ENCODE results near the gene CERS6.
A peak's percentile ranks its signal among the peaks of the same experiment; 100 is the strongest.

The CERS6 gene

GRCh38 chr2:168443818-168444217, 12.3 kb upstream of the CERS6 start:
- DNase-seq = no peak

DNA sequence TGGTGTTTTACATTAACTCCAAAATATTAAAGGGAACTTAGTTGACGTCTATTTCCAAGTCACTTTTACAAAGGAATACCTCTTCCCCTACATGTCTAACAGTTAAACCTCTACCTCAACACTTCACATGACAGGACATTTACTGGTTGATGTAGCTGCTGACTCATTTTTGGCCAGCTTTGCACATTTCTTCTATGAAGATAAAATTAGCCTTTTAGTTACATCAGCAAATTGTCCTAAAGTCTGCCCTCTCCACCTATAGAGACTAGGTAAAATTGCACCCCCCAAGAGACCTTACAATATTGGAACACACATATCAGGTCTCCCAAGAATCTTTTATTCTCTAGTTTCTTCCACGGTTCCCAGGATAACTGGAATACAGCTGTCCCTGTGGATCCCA, 10.1 kb upstream of the CERS6 start:
- DNase-seq = no peak

GRCh38 chr2:168448980-168449379, 7.1 kb upstream of the CERS6 start:
- no peak for DNase-seq

DNA sequence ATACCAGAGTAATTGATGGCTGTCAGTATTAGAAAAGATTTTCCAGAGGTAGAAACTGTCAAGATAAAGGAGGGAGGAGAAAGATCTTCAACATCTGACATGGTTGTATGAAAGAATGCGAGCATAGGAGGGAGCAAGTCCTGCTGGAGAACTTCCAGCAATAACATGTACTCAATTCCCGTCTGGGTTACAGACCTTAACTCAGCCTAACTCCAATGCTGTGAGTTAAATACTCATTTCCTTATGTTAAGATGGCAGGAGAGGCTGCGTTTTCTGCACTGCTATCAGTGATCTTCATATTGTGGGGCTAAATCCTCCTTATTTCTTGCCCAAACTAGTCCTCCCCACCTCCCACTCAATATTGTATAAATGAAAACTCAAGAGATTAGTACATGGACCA, 6.7 kb upstream of the CERS6 start:
- no peak for DNase-seq

DNA sequence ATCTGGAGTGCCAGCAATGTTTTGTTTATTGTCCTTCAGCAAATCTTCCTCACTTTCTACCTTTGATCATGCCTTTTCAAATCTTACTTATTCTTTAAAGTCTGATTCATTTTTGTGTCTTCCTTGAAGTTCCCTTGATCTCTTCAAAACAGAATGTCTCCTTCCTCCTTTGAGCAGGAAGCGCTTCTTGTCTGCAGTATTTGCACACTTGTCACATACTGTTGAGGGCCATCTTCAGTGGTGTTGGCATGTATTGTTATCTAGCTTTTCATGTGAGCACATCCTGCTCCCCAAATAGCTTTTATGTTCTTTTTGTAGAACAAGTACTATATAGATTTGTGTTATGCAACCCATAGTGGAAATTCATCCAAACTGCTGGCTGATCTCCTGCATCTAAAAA, 5.9 kb upstream of the CERS6 start:
- no peak for DNase-seq

- DNase-seq = no peak
Observed at GRCh38 chr2:168450732-168451131, 5.3 kb upstream of the CERS6 start.

DNA sequence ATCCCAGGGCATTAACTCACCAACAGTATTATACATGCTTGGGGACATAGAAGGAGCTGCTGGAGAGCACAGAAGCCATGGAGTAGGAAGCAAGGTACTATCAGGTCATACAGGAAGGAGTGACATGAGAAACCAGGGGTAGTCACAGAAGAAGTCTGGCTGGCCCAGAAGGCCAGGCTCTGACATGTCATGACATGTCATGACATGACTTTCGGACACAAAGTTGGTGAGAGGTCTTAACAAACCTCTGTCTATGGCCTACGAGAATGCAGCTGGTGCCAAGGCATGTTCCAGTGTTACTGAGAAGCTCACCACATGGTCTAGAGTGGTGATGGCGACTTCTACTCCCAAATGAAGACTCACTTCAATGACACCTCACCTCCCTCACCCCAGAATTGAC, 3.3 kb upstream of the CERS6 start:
- DNase-seq = no peak

DNA sequence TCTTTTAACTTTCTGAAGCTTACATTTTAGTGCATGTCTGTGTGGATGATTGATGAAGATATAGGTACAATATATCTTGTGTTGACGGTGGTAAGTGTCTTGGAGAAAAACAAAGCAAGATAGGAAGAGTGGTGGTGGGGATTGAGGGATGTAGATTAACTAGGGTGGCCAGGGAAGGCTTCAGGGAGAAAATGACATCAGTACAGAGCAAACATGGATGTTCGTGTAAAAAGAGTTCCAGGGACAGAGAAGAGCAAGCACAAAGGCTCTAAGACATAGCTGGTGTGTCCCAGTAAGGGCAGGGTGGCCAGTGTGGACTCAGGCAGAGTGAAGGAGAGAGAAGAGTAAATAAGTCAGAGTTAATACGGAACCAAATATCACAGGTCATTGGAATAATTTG, 2.7 kb upstream of the CERS6 start:
- DNase-seq = no peak

GRCh38 chr2:168454737-168455644, 1.1 kb upstream of the CERS6 start:
- no peak for DNase-seq

DNA sequence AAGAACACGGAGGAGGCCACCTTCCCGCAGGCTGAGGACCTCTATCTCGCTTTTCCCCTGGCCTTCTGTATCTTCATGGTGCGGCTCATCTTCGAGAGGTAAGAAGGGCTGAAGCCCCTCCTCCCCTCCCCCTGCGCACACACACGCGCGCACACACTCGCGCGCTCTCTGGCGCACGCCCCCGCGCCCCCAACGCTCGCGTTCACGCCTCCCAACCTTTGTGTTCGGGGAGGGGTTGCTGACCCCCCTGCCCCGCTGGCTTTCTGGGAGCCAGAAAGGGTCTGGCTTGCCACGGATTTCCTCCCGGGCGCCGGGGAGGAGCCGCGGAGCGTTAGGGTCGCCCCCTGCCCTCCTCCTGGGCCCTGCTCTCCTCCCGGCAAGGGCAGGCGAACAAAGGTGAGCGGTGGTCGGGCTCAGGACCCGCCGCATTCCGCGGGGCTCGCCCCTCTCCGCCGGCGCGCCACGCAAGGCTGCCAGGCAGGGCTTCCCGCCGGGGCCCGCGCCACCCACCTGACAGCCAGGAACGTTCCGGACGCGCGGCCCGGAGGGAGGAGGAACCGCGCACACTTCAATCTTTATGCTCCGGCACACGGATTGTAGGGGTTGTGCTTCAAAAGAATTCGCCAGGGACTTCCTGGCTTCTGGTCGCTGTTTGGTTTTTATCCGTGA, 583 bp downstream of the CERS6 start:
- DNase-seq = peak; percentile 46 to 69 (median 47)

- peak in 2 of 3 donors; percentile 32 to 33 for DNase-seq
Observed at GRCh38 chr2:168457190-168457895, 1.3 kb downstream of the CERS6 start.

GRCh38 chr2:168458139-168458538, 2.1 kb downstream of the CERS6 start:
- no peak for DNase-seq

DNA sequence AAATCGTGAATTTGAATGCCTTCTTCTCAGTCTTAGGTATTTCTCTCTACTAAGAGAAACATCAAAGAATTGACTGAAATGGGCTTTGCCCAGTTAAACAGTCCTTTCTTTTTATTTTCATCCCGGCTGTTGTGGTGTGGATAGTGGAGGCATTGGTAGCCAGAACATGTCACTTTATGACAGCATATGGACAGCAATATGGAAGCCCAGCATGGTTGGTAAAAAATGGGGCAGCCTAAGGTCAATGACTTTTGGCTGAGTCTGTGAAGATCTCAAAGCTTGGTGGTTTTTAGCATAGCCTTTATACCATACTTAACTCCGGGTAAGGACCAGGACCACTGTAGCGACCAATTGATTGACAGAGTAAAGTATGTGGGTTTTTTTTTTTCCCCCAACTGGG, 3.2 kb downstream of the CERS6 start:
- no peak for DNase-seq

GRCh38 chr2:168460571-168460970, 4.5 kb downstream of the CERS6 start:
- DNase-seq = no peak

DNA sequence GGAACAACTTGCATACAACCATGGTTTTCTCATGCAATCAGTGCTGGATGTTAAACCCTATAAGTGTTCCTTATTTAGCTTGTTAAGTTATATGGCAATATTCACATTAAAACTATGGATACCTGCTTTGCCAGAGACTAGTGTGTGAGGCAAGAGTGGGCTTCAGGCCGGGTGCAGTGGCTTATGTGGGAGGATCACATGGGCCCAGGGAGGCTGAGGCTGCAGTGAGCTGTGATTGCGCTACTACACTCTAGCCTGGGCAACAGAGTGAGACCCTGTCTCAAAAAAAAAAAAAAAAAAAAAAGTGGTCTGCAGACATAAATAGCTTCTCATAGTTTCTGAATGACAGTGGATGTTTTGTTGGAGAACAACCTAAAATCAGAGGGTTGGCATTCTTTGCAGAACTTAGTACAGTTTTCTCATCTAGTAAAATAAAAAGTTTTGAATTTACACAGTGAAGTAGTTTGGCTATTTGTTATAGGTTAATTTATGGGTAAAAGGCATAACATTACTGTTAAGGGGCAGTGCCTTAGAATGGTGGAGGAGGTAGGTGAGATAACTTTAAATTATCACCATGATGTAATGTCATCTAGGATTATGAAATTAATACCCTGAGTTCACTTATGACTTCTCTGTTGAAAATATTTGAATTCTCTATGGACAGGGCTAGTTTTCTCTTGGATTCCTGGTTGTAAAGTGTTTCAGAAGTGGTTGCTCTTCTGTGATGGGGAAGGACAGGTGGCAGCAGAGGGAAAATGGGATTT, 5.3 kb downstream of the CERS6 start:
- DNase-seq = no peak

DNA sequence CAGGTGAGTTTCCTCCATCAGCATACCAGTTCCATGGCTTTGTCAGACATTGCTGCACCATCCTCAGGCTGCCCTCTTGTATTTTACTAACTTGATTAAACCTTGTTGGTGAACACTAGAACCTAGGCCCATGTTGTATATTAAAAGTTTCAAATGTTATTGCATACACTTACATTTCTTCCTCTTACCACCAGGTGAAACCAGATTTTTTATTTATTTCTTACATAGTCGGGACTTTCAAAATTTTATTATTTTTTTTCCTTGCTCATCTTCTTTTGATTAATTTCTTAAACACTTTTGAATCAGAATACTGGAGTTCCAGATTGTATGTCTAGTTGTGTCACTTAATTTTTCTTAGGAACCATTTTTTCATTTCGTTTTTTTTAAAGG, 5.9 kb downstream of the CERS6 start:
- DNase-seq = no peak

- peak; percentile 41 to 77 (median 62) for DNase-seq
Observed at GRCh38 chr2:168462543-168463045, 6.5 kb downstream of the CERS6 start.

GRCh38 chr2:168465594-168465993, 9.5 kb downstream of the CERS6 start:
- no peak for DNase-seq

GRCh38 chr2:168466190-168466737, 10.2 kb downstream of the CERS6 start:
- no peak for DNase-seq

GRCh38 chr2:168466834-168467565, 10.9 kb downstream of the CERS6 start:
- no peak for DNase-seq

- DNase-seq = no peak
Observed at GRCh38 chr2:168467729-168468128, 11.7 kb downstream of the CERS6 start.

DNA sequence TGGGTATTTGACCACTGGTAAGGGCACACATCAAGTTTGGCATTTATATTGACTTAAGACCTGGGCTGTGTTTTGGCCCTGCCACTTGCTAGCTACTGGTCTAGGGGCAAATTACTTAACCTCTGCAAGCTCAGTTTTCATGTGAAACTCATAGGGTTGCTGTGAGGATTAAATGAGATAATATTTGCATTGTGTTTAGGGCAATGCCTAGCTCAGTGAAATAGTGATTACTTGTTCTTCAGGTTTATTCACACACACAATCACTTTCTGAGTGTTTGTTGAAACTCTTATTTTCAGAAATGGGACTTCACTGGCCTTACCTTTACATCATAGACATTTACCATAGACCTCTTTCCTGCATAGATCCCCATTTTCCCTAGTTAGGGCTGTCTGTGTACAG, 12.3 kb downstream of the CERS6 start:
- DNase-seq = no peak
